Islet of Langerhans (tissue), 1 donor: ENCODE results near the gene KCNH3.
"Not testable (repeated sequence)": the region's sequence is repeated elsewhere in the genome, so short reads cannot be mapped to it uniquely, and the experiment has no call there.

Source experiments
- FAIRE-seq: peaks from one replicate; lab custom pipeline; 2011; peaks lifted over from hg19 to GRCh38; lab: Jason Lieb, UNC

Gene KCNH3, protein sequence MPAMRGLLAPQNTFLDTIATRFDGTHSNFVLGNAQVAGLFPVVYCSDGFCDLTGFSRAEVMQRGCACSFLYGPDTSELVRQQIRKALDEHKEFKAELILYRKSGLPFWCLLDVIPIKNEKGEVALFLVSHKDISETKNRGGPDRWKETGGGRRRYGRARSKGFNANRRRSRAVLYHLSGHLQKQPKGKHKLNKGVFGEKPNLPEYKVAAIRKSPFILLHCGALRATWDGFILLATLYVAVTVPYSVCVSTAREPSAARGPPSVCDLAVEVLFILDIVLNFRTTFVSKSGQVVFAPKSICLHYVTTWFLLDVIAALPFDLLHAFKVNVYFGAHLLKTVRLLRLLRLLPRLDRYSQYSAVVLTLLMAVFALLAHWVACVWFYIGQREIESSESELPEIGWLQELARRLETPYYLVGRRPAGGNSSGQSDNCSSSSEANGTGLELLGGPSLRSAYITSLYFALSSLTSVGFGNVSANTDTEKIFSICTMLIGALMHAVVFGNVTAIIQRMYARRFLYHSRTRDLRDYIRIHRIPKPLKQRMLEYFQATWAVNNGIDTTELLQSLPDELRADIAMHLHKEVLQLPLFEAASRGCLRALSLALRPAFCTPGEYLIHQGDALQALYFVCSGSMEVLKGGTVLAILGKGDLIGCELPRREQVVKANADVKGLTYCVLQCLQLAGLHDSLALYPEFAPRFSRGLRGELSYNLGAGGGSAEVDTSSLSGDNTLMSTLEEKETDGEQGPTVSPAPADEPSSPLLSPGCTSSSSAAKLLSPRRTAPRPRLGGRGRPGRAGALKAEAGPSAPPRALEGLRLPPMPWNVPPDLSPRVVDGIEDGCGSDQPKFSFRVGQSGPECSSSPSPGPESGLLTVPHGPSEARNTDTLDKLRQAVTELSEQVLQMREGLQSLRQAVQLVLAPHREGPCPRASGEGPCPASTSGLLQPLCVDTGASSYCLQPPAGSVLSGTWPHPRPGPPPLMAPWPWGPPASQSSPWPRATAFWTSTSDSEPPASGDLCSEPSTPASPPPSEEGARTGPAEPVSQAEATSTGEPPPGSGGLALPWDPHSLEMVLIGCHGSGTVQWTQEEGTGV

DNA sequence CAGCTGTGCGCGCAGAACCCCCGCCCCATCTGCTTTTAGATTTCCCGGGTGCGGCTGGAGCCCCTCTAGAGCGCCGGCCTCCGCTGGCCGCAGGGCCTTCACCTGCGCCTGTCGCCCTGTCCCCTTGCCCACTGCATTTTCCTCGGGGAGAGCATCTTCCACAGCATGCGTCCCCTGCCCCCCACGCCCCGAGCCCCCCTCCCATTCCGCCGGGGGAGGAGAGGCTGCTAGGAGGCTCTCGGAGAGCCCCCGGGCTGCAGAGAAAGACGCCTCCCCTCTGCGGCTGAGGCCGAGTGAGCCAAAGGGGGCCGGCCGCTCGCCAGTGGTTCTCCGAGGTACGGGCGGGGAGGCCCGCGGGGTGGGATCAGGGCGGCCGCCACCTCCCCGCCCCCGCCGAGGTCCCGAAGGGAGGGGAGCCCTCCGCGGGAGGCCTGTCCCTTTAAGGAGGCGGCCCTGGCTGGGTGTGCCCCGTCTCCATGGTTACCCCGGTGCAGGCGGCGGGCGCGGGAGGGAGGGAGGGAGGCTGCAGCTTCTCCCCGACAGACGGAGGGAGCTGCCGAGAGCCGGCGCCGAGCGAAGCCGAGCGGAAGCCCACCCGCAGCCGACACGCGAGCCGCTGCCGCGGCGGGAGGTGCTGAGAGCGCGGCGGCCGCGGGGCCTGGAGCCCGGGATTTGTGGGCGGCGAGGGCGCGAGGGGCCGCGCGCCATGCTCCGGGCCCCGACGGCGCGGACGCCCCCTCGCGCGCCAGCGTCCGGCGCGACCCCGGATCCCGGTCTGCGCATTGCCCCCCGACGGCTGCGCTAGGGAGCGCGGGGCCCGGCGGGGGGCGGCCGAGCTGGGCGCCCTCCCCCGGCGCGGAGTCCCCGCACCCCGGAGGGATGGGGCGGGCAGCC lies at the start of gene KCNH3:
KCNH3 (plus strand) TSS at position 521 of the 894 bp plus-strand sequence. CDS start 387 bp downstream, outside the sequence.
- FAIRE-seq, result no peak

DNA sequence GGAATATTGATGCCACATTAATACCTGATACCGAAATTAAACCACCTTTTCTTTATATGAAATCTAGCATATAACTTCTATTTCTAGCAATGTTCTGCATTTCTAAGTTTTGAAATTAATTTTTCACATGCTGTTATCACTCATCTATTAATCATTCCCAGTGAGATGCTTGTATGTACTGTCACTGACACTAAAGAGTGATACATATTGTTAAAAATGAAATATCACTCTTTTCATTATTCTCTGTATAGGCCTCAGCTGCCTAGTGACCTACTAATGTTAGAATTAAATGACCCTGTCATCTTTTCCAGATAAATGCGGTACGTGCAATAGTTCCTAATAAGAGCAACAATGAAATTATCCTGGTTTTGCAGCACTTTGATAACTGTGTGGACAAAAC lies 49.7 kb upstream of the KCNH3 start:
- no peak for FAIRE-seq

DNA sequence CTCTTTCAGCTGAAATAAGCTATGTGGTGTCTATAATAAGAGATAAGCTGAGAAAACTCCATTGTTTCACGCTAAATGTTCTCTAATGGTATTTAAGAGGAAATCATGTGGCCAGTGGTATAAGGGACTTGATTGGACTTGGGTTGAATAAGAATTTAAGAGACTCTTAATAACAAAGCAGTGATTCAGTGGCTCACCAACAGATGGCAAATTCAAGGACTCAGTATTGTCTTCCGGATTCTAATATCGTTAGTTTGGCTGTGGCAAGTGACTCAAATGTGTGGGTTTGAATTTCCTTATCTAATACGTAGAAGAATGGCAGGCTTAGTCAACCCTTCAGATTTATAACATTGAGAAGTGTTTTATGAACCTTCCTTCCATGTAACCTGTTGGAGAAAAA lies 49.1 kb upstream of the KCNH3 start:
- no peak for FAIRE-seq

DNA sequence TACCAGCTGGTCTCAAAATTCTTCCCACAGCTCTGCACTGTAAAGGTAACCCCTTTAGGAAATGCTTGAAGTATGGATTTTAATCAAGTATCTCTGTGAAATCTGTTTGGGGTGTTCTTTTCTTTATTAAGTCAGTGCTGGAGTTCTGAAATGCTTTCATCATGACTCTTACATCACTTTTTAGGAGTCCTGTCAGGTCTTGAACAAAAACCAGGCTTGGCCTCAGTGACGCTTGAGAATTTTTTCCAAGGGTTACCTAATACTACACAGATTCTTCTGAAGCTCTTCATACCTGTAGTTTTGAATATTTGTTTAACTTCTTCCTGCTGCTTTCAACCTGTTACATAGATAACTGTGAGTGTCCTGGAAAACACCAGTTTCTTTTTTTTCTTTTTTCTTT lies 47.0 kb upstream of the KCNH3 start:
- FAIRE-seq, result no peak

DNA sequence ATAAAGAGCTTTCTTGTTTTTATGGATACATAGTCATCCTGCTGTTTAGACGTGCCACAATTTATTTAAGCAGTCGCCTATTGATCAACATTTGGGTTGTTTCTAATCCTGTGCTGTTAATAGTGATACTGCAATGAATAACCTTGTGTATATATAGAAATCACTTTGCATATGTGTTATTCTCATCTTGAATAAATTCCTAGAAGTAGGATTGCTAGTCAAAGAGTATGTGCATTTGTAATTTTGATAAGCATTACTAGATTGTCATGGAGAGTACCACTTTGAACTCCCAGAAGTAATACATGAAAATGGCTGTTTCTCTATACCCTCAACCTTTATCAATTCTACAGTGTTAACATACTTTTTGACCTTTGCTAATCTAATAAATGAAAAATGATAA lies 44.9 kb upstream of the KCNH3 start:
- FAIRE-seq, result no peak

DNA sequence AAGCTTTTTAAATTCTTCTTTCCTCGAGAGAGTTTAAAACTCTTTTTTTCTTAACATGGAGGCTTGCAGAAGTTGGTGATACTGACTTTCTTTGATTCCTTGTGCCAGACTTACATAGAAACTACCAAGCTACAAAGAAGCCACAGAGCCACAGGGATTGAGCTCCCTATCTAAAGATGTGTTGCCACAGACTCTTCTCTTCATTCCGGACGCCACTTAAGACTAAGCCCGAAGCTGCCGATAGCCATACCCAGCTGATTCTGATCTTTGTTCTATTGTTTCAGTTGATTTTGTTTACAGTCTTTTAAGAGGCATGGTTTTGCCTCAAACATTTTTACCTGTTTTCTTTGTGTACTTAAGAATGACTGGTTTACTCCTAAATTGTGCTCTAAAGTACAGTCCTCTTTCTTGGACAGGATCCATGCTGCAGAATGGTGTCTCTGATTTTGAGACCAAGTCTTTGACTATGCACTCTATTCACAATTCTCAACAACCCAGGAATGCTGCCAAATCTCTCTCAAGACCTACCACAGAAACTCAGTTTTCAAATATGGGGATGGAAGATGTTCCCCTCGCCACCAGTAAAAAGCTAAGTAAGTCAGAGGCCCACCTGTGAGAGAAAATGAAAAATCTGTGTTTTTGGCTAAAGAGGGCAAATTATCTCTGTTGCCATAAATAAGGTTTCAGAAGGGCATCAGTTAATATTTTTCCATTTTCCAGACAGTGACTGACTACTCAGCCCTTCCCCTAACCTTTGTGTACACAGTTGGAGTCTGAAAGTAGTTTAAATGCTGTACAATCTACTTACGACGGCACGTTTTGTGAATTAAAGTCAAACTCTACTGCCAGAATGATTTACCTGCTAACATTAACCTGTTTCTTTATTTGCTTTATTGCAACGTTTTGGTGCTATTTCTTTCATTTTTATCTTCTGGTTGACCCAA lies 42.1 kb upstream of the KCNH3 start:
- FAIRE-seq, result no peak

DNA sequence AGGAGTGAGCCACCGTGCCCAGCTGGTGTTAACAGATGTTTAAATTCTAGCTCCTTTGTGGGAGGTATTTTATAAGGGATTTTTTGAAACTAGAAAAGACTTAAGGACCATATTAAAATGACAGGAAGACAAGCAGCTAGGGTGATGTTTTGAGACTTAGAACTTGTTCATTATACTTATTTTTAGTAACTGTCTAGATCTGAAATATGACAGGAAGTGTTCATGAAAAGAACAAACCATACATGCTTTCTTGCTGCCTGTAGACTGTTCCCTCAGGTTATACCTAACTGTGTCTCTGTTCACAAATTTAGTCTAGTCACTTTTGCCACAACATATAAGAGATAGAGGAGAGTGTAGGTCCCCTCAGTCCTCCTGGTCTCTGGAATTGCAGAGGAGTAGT lies 36.9 kb upstream of the KCNH3 start:
- no peak for FAIRE-seq

DNA sequence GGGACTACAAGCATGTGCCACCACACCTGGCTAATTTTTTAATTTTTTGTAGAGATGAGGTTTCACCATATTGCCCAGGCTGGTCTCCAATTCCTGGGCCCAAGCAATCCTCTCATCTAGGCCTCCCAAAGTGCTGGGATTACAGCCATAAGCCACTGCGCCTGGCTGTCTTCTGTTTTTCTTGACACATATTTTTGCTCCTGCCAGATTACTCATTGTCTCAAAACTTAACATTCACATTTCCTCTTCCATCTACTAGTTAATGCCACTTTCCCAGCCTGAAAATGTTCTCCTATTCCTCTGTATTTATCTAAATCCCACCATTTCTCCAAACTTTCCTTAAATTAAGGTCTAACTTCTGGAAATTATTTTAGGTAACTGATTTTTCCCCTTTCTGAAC lies 36.2 kb upstream of the KCNH3 start:
- no peak for FAIRE-seq

DNA sequence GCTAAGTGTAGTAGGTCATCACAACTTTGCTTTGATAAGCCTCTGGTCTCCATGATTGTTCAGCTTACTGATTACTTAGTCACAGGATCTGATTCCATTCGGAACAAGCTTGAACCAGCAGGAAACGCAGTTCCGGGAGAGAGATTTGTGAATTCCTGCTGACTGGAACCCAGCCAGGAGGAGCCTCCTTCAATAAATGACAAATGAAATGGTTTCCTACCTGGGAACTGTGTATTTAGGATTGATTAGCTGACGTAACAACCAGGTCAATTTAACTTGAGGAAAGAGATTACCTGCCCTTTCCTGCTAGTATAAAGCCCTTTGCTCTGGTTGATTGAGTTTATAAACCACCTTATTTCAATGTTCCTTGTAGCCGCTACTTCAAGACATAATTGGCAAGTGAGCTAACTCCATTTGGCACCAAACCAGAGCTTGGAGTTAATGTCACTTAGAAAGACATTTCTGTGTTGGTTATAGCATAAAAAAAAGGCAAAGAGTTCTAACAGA lies 35.1 kb upstream of the KCNH3 start:
- FAIRE-seq, result peak; percentile 76

DNA sequence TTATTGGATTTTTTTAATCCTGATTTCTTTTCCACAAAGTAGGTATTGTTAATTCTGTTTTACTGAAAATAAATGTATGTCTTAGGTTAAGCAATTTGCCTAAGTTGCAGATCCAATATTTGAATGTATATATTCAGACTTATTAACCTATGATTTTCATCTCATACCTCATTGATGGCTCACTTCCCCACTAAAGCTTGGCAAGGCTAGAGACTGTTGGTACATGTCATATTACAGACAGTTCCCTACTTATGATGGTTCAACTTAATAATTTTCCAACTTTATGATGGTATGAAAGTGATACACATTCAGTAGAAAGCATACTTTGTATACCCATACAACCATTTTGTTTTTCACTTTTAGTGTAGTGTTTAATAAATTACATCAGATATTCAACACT lies 33.2 kb upstream of the KCNH3 start:
- no peak for FAIRE-seq

DNA sequence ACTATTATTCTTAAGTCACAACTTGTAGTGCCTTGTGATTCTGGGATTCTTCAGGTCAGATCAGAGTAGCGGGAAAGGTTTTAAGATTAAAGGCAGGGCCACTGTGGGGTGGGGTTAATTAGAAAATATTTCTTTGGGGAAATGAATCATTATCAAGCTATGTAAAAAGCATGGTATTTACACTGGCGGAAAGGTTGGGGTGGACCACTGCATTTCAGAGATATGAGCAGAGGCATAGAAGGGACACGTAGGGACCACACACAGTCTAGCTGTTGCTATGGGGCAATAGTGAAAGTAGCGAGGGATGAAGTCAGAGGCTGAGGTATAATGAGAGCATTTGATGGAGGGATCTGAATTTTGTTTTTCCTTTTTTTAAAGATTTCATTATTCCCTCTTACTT lies 31.7 kb upstream of the KCNH3 start:
- no peak for FAIRE-seq

DNA sequence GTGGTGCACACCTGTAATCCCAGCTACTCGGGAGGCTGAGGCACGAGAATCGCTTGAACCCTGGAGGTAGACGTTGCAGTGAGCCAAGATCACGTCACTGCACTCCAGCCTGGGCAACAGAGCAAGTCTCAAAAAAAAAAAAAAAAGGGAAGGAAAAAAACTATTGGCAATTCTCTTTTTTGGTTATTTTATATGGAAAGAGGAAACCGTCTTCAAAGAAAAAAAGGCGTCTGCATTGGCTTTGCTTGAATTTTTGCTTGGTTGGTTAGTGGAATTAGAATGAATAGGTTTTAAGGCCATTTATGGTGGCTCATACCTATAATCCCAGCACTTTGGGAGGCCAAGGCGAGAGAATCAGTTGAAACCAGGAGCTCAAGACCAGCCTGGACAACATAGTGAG lies 29.1 kb upstream of the KCNH3 start:
- FAIRE-seq, result not testable (repeated sequence)

DNA sequence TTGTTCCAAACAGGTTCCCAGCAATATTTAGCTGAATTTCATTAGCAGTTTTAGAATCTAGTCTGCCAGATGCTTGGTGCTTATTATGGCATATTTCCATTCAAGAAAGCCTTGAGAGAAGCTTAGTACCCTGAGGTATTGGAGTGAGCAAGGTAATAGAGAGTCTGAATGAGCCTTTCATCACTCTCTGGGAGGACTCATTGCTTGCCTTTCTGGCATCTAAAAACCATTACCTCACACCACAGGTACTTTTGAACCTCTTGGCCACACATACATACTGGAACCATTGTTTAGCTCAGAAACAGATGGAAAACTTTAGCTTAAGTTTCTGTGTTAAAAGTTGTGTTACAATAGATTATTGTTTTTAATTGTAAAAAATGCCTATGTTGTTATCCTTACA lies 27.4 kb upstream of the KCNH3 start:
- FAIRE-seq, result no peak

DNA sequence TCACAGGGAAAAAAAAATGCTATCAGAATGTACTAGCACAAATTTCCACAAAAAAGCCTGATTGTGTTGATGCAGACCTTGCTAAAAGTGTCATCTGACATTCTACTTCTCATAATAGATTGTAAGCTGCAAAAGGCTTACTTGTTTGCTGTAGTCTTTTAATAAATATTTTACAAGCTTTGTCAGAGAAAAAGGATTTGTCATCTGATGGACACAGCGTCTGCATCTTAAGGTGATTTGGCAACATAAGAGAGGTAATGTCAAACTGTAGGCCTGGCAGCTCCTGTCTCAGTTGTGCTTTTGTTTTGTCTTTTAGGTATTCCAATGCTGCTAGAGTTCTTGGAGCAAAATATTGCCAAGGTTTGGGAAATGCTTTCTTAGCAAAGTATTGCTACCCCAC lies 26.3 kb upstream of the KCNH3 start:
- no peak for FAIRE-seq

DNA sequence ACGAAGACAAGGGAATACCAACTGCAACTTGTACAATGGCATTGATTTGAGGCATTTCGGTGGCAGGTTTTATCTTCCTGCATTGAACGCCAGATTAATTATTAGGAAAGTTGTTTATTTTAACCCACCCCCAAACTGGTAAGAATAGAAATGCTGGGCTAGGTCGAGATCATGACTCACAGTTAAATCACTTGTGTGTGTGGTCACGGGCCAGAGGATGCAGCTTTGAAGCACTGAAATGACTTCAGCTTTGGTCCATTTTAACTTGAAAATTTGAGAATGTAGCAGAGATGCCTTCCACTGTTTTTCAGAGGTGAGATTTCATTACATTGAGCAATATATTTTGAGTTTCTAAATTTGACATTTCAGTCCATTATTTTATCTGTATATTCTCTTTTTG lies 23.6 kb upstream of the KCNH3 start:
- no peak for FAIRE-seq

DNA sequence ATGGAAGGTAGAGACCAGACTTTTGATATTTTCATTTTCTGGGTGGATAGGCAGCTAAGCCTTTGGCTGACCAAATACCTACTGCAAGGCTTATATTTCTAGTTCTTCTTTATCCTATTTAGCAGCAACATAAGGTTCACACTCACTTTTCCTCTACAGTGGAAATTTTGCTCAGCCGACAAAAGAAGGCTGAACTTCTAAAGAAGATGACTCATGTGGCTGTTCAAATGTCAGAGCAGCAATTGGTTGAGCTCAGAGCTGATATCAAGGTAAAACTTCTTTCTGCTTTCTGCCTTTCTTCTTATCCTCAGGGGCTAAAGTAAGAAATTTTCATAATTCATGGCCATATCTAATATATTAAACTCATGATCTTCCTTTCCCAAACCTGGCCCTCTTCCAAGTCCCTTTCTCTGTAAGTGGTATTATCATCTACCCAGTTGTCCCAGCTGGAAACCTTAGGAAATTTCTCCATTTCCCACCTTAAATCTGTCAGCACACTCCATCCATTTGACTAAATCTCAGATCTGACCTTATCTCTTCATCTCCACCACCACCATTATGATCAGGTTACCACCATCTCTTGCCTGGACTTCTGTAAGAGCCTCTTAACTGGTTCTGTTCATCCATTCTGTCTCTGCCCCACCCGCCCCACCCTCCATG lies 19.8 kb upstream of the KCNH3 start:
- no peak for FAIRE-seq

DNA sequence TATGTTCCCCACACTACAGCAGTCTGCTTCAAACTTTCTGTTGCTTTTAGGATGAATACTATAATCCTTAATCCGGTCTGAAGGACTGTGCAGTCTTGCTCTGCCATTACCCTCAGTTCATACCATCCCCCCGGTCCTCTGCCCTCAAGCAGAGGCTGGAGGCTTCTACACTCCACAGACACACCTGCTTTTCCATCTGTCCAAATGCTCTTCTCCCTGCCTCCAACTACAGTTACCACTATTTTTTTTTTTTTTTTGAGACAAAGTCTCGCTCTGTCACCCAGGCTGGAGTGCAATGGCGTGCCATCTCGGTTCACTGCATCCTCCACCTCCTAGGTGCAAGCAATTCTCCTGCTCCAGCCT lies 19.3 kb upstream of the KCNH3 start:
- no peak for FAIRE-seq

DNA sequence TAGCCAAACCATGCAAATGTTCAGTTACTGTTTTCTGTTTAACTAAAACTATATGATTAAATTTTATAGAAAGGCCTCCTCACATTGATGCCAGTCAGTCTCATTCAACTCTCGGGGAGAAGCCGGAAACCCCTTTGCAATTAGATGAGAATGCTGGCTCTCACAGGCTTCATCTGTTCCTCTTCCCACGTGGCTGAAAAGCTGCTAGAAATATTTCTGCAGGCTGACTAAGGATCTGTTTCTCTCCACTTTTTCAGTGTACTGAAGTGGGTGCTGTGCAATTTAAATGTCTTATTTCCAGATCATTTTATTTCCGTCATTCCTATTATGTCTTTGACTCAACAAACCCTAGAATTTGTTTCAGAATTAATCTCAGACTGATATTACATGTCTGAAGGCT lies 17.4 kb upstream of the KCNH3 start:
- FAIRE-seq, result no peak

DNA sequence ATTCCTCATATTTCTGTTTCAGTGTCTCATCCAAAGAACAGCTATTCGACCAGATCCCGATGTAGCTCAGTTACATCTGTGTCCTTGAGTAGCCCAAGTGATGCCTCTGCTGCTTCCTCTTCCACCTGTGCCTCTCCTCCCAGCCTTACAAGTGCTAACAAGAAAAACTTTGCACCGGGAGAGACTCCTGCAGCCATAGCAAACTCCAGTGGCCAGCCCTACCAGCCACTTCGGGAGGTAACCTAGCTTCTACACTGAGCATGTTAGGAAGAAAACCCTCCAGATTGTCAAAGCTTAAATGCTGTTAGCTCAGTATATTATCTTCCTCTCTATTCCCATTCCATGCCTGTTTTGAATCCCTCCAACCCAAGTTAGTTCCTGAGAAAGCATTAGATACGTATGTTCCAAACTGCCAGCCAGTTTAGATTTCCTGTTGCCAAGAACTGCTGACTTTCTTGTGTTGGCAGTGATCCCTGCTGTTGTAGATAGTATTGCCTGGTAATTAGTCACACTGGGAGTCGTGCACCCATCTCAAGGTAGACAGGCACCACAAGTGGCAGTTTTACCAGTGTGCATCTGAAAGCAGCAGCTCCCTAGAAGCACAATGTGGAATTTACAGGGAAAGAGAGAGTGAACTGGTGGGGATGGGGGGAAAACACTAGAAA lies 14.0 kb upstream of the KCNH3 start:
- no peak for FAIRE-seq

DNA sequence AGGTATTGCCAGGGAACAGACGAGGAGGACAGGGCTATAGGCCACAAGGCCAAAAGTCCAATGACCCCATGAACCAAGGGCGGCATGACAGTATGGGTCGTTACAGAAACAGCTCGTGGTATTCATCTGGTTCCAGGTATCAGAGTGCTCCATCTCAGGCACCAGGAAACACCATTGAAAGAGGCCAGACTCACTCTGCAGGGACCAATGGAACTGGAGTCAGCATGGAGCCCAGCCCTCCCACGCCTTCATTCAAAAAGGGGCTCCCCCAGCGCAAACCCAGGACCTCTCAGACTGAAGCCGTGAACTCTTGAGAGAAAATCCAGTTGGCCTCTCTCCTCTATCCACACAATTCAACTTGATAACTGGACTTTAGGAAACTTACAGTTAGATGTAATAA lies 12.9 kb upstream of the KCNH3 start:
- FAIRE-seq, result no peak
